ENCODE data around the gene TMEM164. TPM values are rescaled to one million over a fixed set of nuclear protein-coding genes. Genes with fewer than 3 reads are reported as not detected.

Gene TMEM164
- total RNA-seq, 1 donor from 2014 or later, result 17.6 TPM

DNA sequence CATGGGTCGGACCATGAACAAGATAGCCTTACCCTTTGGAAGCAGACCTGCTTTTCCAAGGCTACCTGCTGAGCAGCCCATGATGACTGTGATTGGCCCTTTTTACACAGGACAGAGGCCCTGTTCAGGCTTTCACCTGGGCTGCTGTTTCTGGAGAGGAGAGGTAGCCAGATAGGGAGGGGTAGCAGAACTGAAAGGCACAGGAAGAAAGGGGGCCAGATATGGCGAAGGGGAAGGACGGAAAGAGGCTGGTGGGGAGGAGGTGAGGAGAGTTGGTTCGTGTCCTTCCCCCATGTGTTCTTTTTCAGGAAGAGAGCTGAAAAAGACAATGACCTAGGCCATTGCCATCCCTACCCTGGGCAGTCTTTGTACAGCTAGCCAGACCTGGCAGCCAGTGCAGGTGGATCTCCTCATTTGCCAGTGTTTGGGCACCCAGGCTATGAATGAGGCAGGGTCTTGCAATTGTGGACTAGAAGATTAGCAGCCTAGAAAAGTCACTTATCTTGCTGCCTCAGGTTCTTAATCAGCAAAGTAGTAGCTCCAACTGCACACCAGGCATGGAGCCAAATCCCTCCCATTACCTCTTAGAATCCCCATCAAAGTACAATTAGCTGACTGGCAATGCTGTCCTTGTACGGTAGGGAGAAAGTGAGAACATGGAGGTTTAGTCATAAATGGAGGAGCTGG, 175.4 kb downstream of the TMEM164 start:
- no peak overlapping the region for H3K9ac ChIP-seq (ENCODE audit: low read length)
- TF ChIP-seq, protein P1, sequence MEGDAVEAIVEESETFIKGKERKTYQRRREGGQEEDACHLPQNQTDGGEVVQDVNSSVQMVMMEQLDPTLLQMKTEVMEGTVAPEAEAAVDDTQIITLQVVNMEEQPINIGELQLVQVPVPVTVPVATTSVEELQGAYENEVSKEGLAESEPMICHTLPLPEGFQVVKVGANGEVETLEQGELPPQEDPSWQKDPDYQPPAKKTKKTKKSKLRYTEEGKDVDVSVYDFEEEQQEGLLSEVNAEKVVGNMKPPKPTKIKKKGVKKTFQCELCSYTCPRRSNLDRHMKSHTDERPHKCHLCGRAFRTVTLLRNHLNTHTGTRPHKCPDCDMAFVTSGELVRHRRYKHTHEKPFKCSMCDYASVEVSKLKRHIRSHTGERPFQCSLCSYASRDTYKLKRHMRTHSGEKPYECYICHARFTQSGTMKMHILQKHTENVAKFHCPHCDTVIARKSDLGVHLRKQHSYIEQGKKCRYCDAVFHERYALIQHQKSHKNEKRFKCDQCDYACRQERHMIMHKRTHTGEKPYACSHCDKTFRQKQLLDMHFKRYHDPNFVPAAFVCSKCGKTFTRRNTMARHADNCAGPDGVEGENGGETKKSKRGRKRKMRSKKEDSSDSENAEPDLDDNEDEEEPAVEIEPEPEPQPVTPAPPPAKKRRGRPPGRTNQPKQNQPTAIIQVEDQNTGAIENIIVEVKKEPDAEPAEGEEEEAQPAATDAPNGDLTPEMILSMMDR (IDR thresholded peaks at IDR 0.05; ENCODE audit: insufficient read depth, low read depth, low read length), result no peak
- H3K27ac ChIP-seq (ENCODE audit: low read depth, low read length), result no peak overlapping the region
- H3K4me3 Mint-ChIP-seq (ENCODE audit: unreplicated experiment), result no peak overlapping the region
- H3K27ac Mint-ChIP-seq (ENCODE audit: unreplicated experiment), result no peak overlapping the region
- H3K27me3 Mint-ChIP-seq (ENCODE audit: low read depth, unreplicated experiment), result no peaks in the 10 kb centered on the region
- H3K4me1 Mint-ChIP-seq (ENCODE audit: low read depth, unreplicated experiment), result peaks cover 22% of the 10 kb centered on the region
- no peak for DNase-seq (ENCODE audit: low read depth)
- H3K4me1 ChIP-seq (ENCODE audit: insufficient read depth, low read length), result peaks cover 39% of the 10 kb centered on the region
- peaks cover 2% of the 10 kb centered on the region for H3K36me3 Mint-ChIP-seq (ENCODE audit: low read depth, unreplicated experiment)
- no peaks in the 10 kb centered on the region for H3K9me3 ChIP-seq (ENCODE audit: insufficient read depth, low read depth, low read length)
- no peaks in the 10 kb centered on the region for H3K36me3 ChIP-seq (ENCODE audit: insufficient read depth, low read length)
- no peaks in the 10 kb centered on the region for H4K20me1 ChIP-seq (ENCODE audit: insufficient read depth, low read length)
- no peak overlapping the region for H2AFZ ChIP-seq (ENCODE audit: low read depth, low read length)
- no peaks in the 10 kb centered on the region for H3K27me3 ChIP-seq (ENCODE audit: insufficient read depth, low read length)
- H3K79me2 ChIP-seq (ENCODE audit: insufficient read depth, low read length), result no peaks in the 10 kb centered on the region
- no peaks in the 10 kb centered on the region for H3K9me3 Mint-ChIP-seq (ENCODE audit: unreplicated experiment)
- H3K4me2 ChIP-seq (ENCODE audit: low read length), result no peak overlapping the region
- peak; percentile 47 for FAIRE-seq
- H3K4me3 ChIP-seq (ENCODE audit: insufficient read depth, low read depth, low read length), result no peak overlapping the region

DNA sequence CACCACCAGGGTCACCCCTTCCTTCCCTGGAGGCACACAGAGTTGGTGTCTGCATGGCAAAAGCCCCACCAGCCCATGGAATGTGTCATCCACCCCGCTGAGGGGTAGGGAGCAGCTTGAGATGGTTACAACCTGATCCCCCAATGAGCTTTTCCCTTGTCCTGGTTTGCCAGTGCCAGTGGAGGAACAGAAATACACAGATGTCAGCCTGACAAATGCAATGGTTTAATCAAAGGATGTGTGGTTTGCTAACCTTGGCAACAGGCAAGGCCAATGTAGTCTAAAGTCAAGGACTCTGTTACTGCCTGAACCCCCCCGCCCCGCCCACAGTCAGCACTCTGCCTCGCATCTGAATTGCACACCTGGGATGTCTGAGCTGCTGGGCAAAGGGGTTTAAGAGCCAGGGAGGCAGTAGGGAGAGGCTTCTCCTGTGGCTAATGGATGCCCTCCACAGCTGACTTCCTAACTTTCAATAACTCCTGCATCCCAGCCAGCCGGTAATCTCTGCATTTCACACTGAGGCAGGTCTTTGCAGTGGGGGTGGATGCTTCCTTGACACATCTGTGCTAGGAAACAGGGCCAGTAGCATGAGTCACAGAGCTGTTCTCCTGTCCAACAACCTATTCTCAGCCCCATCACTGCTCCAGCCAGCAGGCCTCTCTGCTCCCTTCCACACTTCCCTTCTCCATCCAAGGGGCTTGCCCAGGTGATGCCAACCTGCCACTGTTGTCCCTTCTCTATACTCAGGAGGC, 177.4 kb downstream of the TMEM164 start:
- no peaks in the 10 kb centered on the region for H3K27me3 Mint-ChIP-seq (ENCODE audit: low read depth, unreplicated experiment)
- no peak for TF ChIP-seq EZH2 (IDR thresholded peaks at IDR 0.05; ENCODE audit: insufficient read depth, low read length)
- TF ChIP-seq, protein P1 (IDR thresholded peaks at IDR 0.05; ENCODE audit: insufficient read depth, low read depth, low read length), result no peak
- Histone ChIP-seq H3K79me2 (ENCODE audit: insufficient read depth, low read length) (no peaks in the 10 kb centered on the region), H3K4me3 (ENCODE audit: insufficient read depth, low read depth, low read length) (no peak overlapping the region), H4K20me1 (ENCODE audit: insufficient read depth, low read length) (no peaks in the 10 kb centered on the region), H3K9me3 (ENCODE audit: insufficient read depth, low read depth, low read length) (no peaks in the 10 kb centered on the region), H3K27ac (ENCODE audit: low read depth, low read length) (peak overlapping the region; percentile 83), H3K27me3 (ENCODE audit: insufficient read depth, low read length) (no peaks in the 10 kb centered on the region), H2AFZ (ENCODE audit: low read depth, low read length) (no peak overlapping the region), H3K36me3 (ENCODE audit: insufficient read depth, low read length) (no peaks in the 10 kb centered on the region), H3K4me1 (ENCODE audit: insufficient read depth, low read length) (peaks cover 33% of the 10 kb centered on the region), H3K4me2 (ENCODE audit: low read length) (peak overlapping the region; percentile 78), H3K9ac (ENCODE audit: low read length) (peak overlapping the region; percentile 57)
- DNase-seq (ENCODE audit: low read depth) (peak; percentile 87), FAIRE-seq (peak; percentile 87)
- peaks cover 20% of the 10 kb centered on the region for H3K4me1 Mint-ChIP-seq (ENCODE audit: low read depth, unreplicated experiment)
- no peaks in the 10 kb centered on the region for H3K36me3 Mint-ChIP-seq (ENCODE audit: low read depth, unreplicated experiment)
- peak overlapping the region; percentile 80 for H3K27ac Mint-ChIP-seq (ENCODE audit: unreplicated experiment)
- H3K9me3 Mint-ChIP-seq (ENCODE audit: unreplicated experiment), result no peaks in the 10 kb centered on the region
- H3K4me3 Mint-ChIP-seq (ENCODE audit: unreplicated experiment), result peak overlapping the region; percentile 34

DNA sequence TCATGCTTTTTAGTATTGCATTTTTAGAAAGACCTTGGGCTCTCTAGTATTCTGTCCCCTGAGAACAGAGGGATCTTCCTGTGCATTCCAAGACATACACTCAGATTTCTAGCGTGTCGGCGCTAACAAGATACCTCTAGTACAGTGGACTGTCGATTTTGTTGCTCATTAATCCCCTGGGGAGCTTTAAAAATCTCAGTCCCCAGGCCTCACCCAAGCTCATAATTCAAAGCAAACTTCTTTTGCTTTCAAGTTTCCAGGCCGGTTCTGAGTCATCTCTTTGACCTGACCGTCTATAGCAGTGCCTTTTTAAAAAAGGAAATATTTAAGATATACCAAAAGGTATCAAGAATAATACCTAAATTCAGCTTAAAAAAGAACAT, 178.0 kb downstream of the TMEM164 start:
- H3K79me2 ChIP-seq (ENCODE audit: insufficient read depth, low read length), result no peaks in the 10 kb centered on the region
- H3K36me3 Mint-ChIP-seq (ENCODE audit: low read depth, unreplicated experiment), result no peaks in the 10 kb centered on the region
- TF ChIP-seq, protein P1 (IDR thresholded peaks at IDR 0.05; ENCODE audit: insufficient read depth, low read depth, low read length), result no peak
- H3K27ac Mint-ChIP-seq (ENCODE audit: unreplicated experiment), result peak overlapping the region; percentile 80
- no peaks in the 10 kb centered on the region for H3K27me3 Mint-ChIP-seq (ENCODE audit: low read depth, unreplicated experiment)
- no peaks in the 10 kb centered on the region for H3K36me3 ChIP-seq (ENCODE audit: insufficient read depth, low read length)
- peaks cover 20% of the 10 kb centered on the region for H3K4me1 Mint-ChIP-seq (ENCODE audit: low read depth, unreplicated experiment)
- peak overlapping the region; percentile 57 for H3K9ac ChIP-seq (ENCODE audit: low read length)
- H3K4me3 Mint-ChIP-seq (ENCODE audit: unreplicated experiment), result peak overlapping the region; percentile 34
- H3K9me3 Mint-ChIP-seq (ENCODE audit: unreplicated experiment), result no peaks in the 10 kb centered on the region
- FAIRE-seq, result peak; percentile 94
- no peak overlapping the region for H3K4me3 ChIP-seq (ENCODE audit: insufficient read depth, low read depth, low read length)
- H3K27me3 ChIP-seq (ENCODE audit: insufficient read depth, low read length), result no peaks in the 10 kb centered on the region
- no peaks in the 10 kb centered on the region for H4K20me1 ChIP-seq (ENCODE audit: insufficient read depth, low read length)
- no peaks in the 10 kb centered on the region for H3K9me3 ChIP-seq (ENCODE audit: insufficient read depth, low read depth, low read length)
- peaks cover 33% of the 10 kb centered on the region for H3K4me1 ChIP-seq (ENCODE audit: insufficient read depth, low read length)
- peak overlapping the region; percentile 83 for H3K27ac ChIP-seq (ENCODE audit: low read depth, low read length)
- peak overlapping the region; percentile 78 for H3K4me2 ChIP-seq (ENCODE audit: low read length)
- H2AFZ ChIP-seq (ENCODE audit: low read depth, low read length), result no peak overlapping the region
- DNase-seq (ENCODE audit: low read depth), result peak; percentile 49
